ENCODE results near the gene EPRS1. TPM values are rescaled to one million over a fixed set of nuclear protein-coding genes. Genes with fewer than 3 reads are reported as not detected.
A peak's percentile ranks its signal among the peaks of the same experiment; 100 is the strongest.

EPRS1 gene
- total RNA-seq, 1 experiment from 2014 or later = 143 TPM

- DNase-seq (ENCODE audit: low read depth, low spot score) = peak; percentile 12
- Histone ChIP-seq H3K4me3 (ENCODE audit: low read depth in 2 of 2, low read length in 2 of 2) (peak overlapping the region; percentile 86 to 92), H3K36me3 (ENCODE audit: control insufficient read depth, insufficient read depth, low read length) (peaks cover 5% of the 10 kb centered on the region; the same call in 1 of the 2 replicates), H3K9me3 (ENCODE audit: control insufficient read depth, insufficient read depth, low read depth, low read length) (no peaks in the 10 kb centered on the region), H3K27ac (ENCODE audit: low read length) (peak overlapping the region; percentile 95), H3K27me3 (ENCODE audit: control insufficient read depth, insufficient read depth, low read length) (no peaks in the 10 kb centered on the region), H3K4me1 (ENCODE audit: control insufficient read depth, insufficient read depth, low read length) (peaks cover 4% of the 10 kb centered on the region; the same call in 1 of the 2 replicates)
- in situ Hi-C loops (cut with HindIII; ENCODE audit: low pct_unique_long_range_greater_than_20kb, low sequenced_read_pairs) (no loop called here), intact Hi-C loops (cut with micrococcal nuclease; ENCODE audit: unreplicated experiment) (no loop called here)
- CTCF ChIA-PET = no interaction called here
- POLR2A ChIA-PET = interaction anchor here (0.6 kb wide), 1 partner anchor 47 kb away, joined by 3 read pairs; no protein-coding TSS in a partner anchor
- TF ChIP-seq REST (IDR thresholded peaks at IDR 0.05; ENCODE audit: insufficient read depth in 1 of 2, low read depth in 2 of 2, low read length in 1 of 2) = no peak
- no peak; the same call in 1 of the 2 replicates for TF ChIP-seq SIN3A (IDR thresholded peaks at IDR 0.05; ENCODE audit: borderline replicate concordance, insufficient read depth, low read depth, low read length)
- TF ChIP-seq TCF7L2 (IDR thresholded peaks at IDR 0.05; ENCODE audit: low read depth, low read length) = no peak
- no peak for TF ChIP-seq CTCF (IDR thresholded peaks at IDR 0.05)
- no peak for TF ChIP-seq POLR2AphosphoS5 (IDR thresholded peaks at IDR 0.05; ENCODE audit: low read depth, low read length)
- TSS peak; percentile 73 for BruUV-seq (replicated peaks)
- no peak for ATAC-seq
Measured at GRCh38 chr1:220045356-220046051, 801 bp downstream of the EPRS1 start.

DNA sequence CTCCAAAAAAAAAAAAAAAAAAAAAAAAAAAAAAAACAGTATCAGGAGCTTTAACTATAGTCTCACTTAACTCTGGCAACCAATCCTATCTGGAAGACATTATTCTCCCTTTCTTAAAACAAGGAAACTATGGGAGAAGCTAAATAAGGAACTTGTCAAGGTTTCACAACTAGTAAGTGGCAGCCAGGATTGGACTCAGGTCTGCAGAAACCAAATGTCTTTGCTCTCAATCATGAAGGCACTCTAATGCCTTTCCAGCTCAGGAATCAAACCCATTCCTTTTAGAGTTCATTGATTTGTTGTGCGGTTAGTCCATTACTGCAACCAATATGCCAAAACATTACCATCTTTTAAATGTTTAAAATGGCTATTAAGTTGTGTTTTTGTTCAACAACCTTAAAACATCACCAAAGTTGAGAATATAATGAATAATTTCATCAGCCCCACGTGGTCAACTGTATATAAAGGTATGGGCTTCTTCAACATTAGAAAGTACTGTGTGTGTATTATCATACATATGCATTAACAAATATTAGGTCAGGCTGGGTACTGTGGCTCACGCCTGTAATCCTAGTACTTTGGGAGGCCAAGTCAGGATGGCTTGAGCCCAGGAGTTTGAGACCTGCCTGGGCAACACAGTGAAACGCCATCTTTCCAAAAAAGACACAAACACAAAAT is 1.5 kb downstream of the EPRS1 start:
- DNase-seq (ENCODE audit: low read depth, low spot score) = no peak
- in situ Hi-C loops (cut with HindIII; ENCODE audit: low pct_unique_long_range_greater_than_20kb, low sequenced_read_pairs) = no loop called here
- POLR2A ChIA-PET = no interaction called here
- CTCF ChIA-PET = no interaction called here
- intact Hi-C loops (cut with micrococcal nuclease; ENCODE audit: unreplicated experiment) = no loop called here
- Histone ChIP-seq H3K27me3 (ENCODE audit: control insufficient read depth, insufficient read depth, low read length) (no peaks in the 10 kb centered on the region), H3K36me3 (ENCODE audit: control insufficient read depth, insufficient read depth, low read length) (peaks cover 10% of the 10 kb centered on the region), H3K27ac (ENCODE audit: low read length) (peak overlapping the region; percentile 95), H3K4me3 (ENCODE audit: low read depth in 2 of 2, low read length in 2 of 2) (peak overlapping the region; percentile 86 to 92), H3K9me3 (ENCODE audit: control insufficient read depth, insufficient read depth, low read depth, low read length) (no peaks in the 10 kb centered on the region), H3K4me1 (ENCODE audit: control insufficient read depth, insufficient read depth, low read length) (peaks cover 4% of the 10 kb centered on the region; the same call in 1 of the 2 replicates)
- ATAC-seq = no peak
- BruUV-seq (replicated peaks) = no TSS peak
- TF ChIP-seq REST (IDR thresholded peaks at IDR 0.05; ENCODE audit: insufficient read depth in 1 of 2, low read depth in 2 of 2, low read length in 1 of 2) = no peak
- TF ChIP-seq POLR2AphosphoS5 (IDR thresholded peaks at IDR 0.05; ENCODE audit: low read depth, low read length) = no peak
- no peak for TF ChIP-seq SIN3A (IDR thresholded peaks at IDR 0.05; ENCODE audit: borderline replicate concordance, insufficient read depth, low read depth, low read length)
- no peak for TF ChIP-seq TCF7L2 (IDR thresholded peaks at IDR 0.05; ENCODE audit: low read depth, low read length)
- TF ChIP-seq CTCF (IDR thresholded peaks at IDR 0.05) = no peak
